Osteoblast (primary cell): ENCODE data around the gene TRIM43. TPM values are rescaled to one million over a fixed set of nuclear protein-coding genes. Genes with fewer than 3 reads are reported as not detected.
"Not testable (repeated sequence)": the region's sequence is repeated elsewhere in the genome, so short reads cannot be mapped to it uniquely, and the experiment has no call there.

ENCODE experiments used
- DNase-seq: peaks from one replicate; pipeline ENCODE4 v3.0.0; 2011; ENCODE audit warnings: low spot score, mixed read lengths; ENCODE audit not compliant: insufficient read length; ENCODE audit errors: missing footprints
- H2AFZ ChIP-seq: 2 replicates; pipeline ENCODE4 v1.6.0; 2011; ENCODE audit warnings: mild to moderate bottlenecking, low read length
- H3K27ac ChIP-seq: 2 replicates; pipeline ENCODE4 v1.5.1; 2011; ENCODE audit warnings: mild to moderate bottlenecking, low read depth, low read length, moderate library complexity
- H3K27me3 ChIP-seq: 2 replicates; pipeline ENCODE4 v1.6.0; 2012; ENCODE audit warnings: mild to moderate bottlenecking, control low read depth, inconsistent platforms, low read length, moderate library complexity; ENCODE audit not compliant: insufficient read depth
- H3K36me3 ChIP-seq: 2 replicates; pipeline ENCODE4 v1.5.1; 2011; ENCODE audit warnings: mild to moderate bottlenecking, low read length, control low read depth, moderate library complexity; ENCODE audit not compliant: insufficient read depth
- H3K4me1 ChIP-seq: 2 replicates; pipeline ENCODE4 v1.5.1; 2011; ENCODE audit warnings: mild to moderate bottlenecking, low read length, control low read depth, moderate library complexity; ENCODE audit not compliant: insufficient read depth
- H3K4me2 ChIP-seq: 2 replicates; pipeline ENCODE4 v1.6.0; 2011; ENCODE audit warnings: mild to moderate bottlenecking, low read length; ENCODE audit not compliant: insufficient read depth
- H3K4me3 ChIP-seq: fragments of 200-600 bp; sonication (generic); 3 replicates; pipeline ENCODE4 v1.5.1; 2012; ENCODE audit warnings: mild to moderate bottlenecking, low read length, inconsistent platforms; ENCODE audit not compliant: insufficient read depth
- H3K79me2 ChIP-seq: 2 replicates; pipeline ENCODE4 v1.6.0; 2012; ENCODE audit warnings: mild to moderate bottlenecking, low read length, control low read depth, inconsistent platforms; ENCODE audit not compliant: insufficient read depth
- H3K9me3 ChIP-seq: 2 replicates; pipeline ENCODE4 v1.5.1; 2011; ENCODE audit warnings: low read depth, low read length, control low read depth
- H4K20me1 ChIP-seq: 2 replicates; pipeline ENCODE4 v1.6.0; 2012; ENCODE audit warnings: mild to moderate bottlenecking, low read length, control low read depth; ENCODE audit not compliant: insufficient read depth
- CTCF ChIP-seq: IDR thresholded peaks from 2 replicates; pipeline ENCODE4 v1.5.1; 2011; ENCODE audit warnings: mild to moderate bottlenecking, low read depth, low read length, moderate library complexity; ENCODE audit errors: extremely low read depth
- total RNA-seq: library from RNA; depleted of rRNA; stranded (reverse); fragments of >200 nt; gene quantifications from 2 replicates; pipeline ENCODE4 v1.2.3, GENCODE V29; 2012

Gene TRIM43
- total RNA-seq, 1 donor: not detected

DNA sequence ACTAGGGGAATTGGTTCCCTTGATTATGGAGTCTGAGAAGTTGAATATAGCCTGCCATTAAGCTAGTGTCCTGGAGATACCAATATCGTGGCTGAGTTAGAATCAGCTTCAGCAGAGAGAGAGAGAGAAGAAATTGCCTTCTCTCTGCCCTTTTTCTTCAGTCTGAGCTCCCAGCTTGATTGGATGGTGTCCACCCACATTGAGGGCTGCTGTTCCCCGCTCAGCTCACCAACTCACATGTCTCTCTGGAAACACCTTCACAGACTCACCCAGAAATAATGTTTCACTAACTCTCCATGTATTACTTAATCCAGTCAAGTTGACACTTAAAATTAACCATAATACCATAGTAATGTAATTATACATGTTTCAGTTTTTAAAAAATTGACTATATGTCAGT lies 17.9 kb upstream of the TRIM43 start:
- DNase-seq: no peak
- no peak overlapping the region for H2AFZ ChIP-seq
- peaks cover 38% of the 10 kb centered on the region for H3K27me3 ChIP-seq
- no peak overlapping the region for H3K4me2 ChIP-seq
- H3K27ac ChIP-seq: no peak overlapping the region
- no peaks in the 10 kb centered on the region for H3K79me2 ChIP-seq
- no peaks in the 10 kb centered on the region for H3K36me3 ChIP-seq
- H3K9me3 ChIP-seq: no peaks in the 10 kb centered on the region
- TF ChIP-seq CTCF: no peak
- H3K4me3 ChIP-seq: no peak overlapping the region
- no peaks in the 10 kb centered on the region for H3K4me1 ChIP-seq
- no peaks in the 10 kb centered on the region for H4K20me1 ChIP-seq

DNA sequence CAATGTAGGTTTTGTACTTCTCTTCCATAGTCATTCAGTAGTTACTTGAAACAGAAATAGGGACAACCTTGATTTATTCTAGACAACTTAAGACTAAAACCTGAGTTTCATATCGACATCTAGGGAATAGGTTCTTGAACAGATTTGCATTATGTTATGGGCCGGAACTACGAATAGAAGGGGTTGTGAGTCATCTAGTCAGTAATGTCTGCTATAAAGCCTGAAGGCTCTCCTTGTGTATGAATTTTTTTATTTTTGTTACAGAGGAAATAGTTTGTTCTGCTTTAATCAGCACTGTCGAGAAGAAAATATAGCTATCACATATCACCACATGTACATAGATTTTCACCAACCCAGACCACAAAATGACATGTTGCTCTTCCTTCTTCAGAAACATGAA lies 17.3 kb upstream of the TRIM43 start:
- Histone ChIP-seq H2AFZ (no peak overlapping the region), H3K4me3 (no peak overlapping the region), H3K79me2 (no peaks in the 10 kb centered on the region), H3K9me3 (no peaks in the 10 kb centered on the region), H3K27me3 (peaks cover 35% of the 10 kb centered on the region), H3K27ac (no peak overlapping the region), H4K20me1 (no peaks in the 10 kb centered on the region), H3K4me2 (no peak overlapping the region), H3K4me1 (no peaks in the 10 kb centered on the region), H3K36me3 (no peaks in the 10 kb centered on the region)
- DNase-seq: no peak
- TF ChIP-seq CTCF: no peak

GRCh38 chr2:95575857-95576256 lies 15.9 kb upstream of the TRIM43 start:
- TF ChIP-seq CTCF: no peak

DNA sequence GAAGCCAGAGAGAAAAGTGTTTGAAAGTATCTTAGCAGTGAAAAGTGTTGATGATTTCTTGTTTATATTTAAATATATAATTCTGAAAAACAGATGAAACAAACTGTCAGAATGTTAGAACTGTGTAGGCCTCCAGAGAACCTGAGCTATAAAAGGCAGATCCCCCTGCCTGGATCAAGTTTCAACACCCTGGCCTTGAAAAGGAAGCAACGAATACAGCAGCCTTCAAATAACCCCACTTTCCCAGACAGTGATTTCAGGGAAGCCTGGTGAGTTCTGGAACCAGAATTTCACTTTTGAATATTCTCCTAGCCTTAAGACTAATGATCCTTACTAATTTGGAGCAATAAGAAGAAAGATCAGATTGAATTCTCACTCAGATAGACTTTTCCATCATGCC lies 13.3 kb upstream of the TRIM43 start:
- Histone ChIP-seq H2AFZ (no peak overlapping the region), H4K20me1 (no peaks in the 10 kb centered on the region), H3K27me3 (peaks cover 20% of the 10 kb centered on the region), H3K27ac (no peak overlapping the region), H3K4me1 (no peaks in the 10 kb centered on the region), H3K9me3 (no peaks in the 10 kb centered on the region), H3K36me3 (no peaks in the 10 kb centered on the region), H3K4me2 (no peak overlapping the region), H3K4me3 (no peak overlapping the region), H3K79me2 (no peaks in the 10 kb centered on the region)
- no peak for TF ChIP-seq CTCF
- DNase-seq: no peak

More at GRCh38 chr2:95575857-95576256, 15.9 kb upstream of the TRIM43 start:
- no peak overlapping the region for H2AFZ ChIP-seq
- no peak overlapping the region for H3K27ac ChIP-seq
- DNase-seq: no peak
- no peaks in the 10 kb centered on the region for H4K20me1 ChIP-seq
- H3K4me2 ChIP-seq: no peak overlapping the region
- no peak overlapping the region for H3K4me3 ChIP-seq
- no peaks in the 10 kb centered on the region for H3K4me1 ChIP-seq
- H3K27me3 ChIP-seq: peaks cover 28% of the 10 kb centered on the region
- H3K36me3 ChIP-seq: no peaks in the 10 kb centered on the region
- H3K9me3 ChIP-seq: no peaks in the 10 kb centered on the region
- no peaks in the 10 kb centered on the region for H3K79me2 ChIP-seq

DNA sequence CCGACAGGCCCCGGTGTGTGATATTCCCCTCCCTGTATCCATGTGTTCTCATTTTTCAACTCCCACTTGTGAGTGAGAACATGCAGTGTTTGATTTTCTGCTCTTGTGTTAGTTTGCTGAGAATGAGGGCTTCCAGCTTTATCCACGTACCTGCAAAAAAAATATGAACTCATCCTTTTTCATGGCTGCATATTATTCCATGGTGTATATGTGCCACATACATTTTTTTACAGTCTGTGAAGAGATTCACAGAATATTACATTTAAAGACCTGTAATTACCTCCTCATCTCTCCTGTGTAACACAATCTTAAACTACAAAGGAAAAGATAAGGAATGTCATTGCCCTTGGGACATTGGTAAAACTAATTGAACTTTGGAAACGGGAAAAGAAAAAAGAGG lies 8.3 kb upstream of the TRIM43 start:
- not testable (repeated sequence) for H3K4me3 ChIP-seq, H2AFZ ChIP-seq, H3K27me3 ChIP-seq, H4K20me1 ChIP-seq, H3K9me3 ChIP-seq, DNase-seq, H3K27ac ChIP-seq, H3K36me3 ChIP-seq, H3K79me2 ChIP-seq, H3K4me1 ChIP-seq, H3K4me2 ChIP-seq

DNA sequence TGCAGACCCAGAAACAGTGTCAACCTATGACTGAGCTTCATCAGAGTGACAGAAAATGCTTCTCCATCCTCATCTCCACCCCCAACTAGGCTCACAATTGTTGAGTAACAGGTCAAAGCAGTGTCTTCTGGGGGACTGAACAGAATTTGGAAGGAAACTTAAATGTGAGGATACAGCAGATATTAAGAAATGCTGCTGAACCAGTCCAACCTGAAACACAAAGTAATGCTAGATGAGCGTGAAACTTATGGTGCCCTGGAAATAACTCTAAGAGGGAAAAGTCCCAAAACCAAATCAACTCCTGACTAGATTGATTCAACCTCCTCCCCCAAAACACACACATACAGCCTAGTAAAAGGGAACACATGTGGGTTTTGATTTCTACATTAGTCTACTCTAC lies 7.5 kb upstream of the TRIM43 start:
- H3K79me2 ChIP-seq, H3K9me3 ChIP-seq, H3K4me3 ChIP-seq, H3K4me2 ChIP-seq, H3K4me1 ChIP-seq, H2AFZ ChIP-seq, H3K27ac ChIP-seq, DNase-seq, H4K20me1 ChIP-seq, H3K36me3 ChIP-seq, H3K27me3 ChIP-seq: not testable (repeated sequence)
